ENCODE measurements around the gene OR52B4.
"Not testable (repeated sequence)": the region's sequence is repeated elsewhere in the genome, so short reads cannot be mapped to it uniquely, and the experiment has no call there.

- TF ChIP-seq EP300 (conservative IDR thresholded peaks at IDR 0.05; ENCODE audit: poor library complexity, severe bottlenecking); TAF1 (IDR thresholded peaks at IDR 0.05; ENCODE audit: low read depth); POLR2AphosphoS5 (IDR thresholded peaks at IDR 0.05); EZH2 (IDR thresholded peaks at IDR 0.05; ENCODE audit: borderline replicate concordance, insufficient read depth, low read length, poor library complexity, severe bottlenecking); RAD21 (conservative IDR thresholded peaks at IDR 0.05); MXI1 (conservative IDR thresholded peaks at IDR 0.05; ENCODE audit: poor library complexity, severe bottlenecking); REST (IDR thresholded peaks at IDR 0.05; ENCODE audit: borderline replicate concordance): not testable (repeated sequence)
- TF ChIP-seq, protein P1, sequence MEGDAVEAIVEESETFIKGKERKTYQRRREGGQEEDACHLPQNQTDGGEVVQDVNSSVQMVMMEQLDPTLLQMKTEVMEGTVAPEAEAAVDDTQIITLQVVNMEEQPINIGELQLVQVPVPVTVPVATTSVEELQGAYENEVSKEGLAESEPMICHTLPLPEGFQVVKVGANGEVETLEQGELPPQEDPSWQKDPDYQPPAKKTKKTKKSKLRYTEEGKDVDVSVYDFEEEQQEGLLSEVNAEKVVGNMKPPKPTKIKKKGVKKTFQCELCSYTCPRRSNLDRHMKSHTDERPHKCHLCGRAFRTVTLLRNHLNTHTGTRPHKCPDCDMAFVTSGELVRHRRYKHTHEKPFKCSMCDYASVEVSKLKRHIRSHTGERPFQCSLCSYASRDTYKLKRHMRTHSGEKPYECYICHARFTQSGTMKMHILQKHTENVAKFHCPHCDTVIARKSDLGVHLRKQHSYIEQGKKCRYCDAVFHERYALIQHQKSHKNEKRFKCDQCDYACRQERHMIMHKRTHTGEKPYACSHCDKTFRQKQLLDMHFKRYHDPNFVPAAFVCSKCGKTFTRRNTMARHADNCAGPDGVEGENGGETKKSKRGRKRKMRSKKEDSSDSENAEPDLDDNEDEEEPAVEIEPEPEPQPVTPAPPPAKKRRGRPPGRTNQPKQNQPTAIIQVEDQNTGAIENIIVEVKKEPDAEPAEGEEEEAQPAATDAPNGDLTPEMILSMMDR (IDR thresholded peaks at IDR 0.05; ENCODE audit: poor library complexity, severe bottlenecking) = not testable (repeated sequence)
Measured at GRCh38 chr11:4348142-4348541, 20.0 kb downstream of the OR52B4 start.
